MM.1S (cell line): ENCODE measurements around the gene CD47.

Experiments used
- EZH2phosphoT487 ChIP-seq: fragments of 300-600 bp; sonication (generic); IDR thresholded peaks from 2 replicates; pipeline ENCODE4 v1.6.1; 2018; ENCODE audit warnings: antibody characterized with exemption, low read length
- TF ChIP-seq, protein P1 (sequence below): fragments of 300-600 bp; sonication (generic); IDR thresholded peaks from 2 replicates; pipeline ENCODE4 v1.5.1; 2016; ENCODE audit warnings: antibody characterized with exemption, low read length, mixed read lengths

DNA sequence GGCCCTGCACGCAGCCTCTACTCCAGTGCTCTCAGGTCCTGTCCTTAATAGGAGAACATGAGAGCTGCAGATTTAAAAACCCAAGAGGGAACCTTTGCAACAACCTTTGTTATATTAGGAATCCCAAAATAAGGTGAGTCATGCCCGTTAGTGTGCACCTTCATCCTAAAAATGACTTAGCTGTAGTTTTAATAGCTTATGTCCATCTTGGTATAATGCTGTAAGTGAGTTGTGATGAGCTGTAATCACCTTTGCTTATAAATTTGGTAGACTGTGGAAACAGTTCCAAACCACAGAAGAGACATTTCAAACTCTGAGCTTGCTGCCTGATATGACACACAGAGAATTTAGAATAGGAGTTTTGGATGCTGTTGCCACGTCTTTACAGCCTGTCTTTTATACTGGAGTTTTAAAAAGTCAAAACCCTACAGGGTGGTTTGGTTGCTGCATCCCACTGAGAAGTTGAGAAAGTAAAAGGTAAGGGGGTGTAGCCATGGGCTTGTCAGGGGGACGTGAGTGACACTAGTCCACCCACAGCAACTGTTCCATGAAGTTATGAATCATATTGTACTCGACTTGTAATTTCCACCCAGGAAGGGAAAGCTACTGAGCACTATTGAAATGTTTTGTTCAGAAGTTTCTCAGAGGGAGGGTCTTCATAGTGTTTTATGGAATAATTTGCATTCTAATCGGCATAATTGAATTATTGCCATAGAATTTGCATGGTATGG lies 27.4 kb upstream of the CD47 start:
- no peak for TF ChIP-seq EZH2phosphoT487
- TF ChIP-seq, protein P1, sequence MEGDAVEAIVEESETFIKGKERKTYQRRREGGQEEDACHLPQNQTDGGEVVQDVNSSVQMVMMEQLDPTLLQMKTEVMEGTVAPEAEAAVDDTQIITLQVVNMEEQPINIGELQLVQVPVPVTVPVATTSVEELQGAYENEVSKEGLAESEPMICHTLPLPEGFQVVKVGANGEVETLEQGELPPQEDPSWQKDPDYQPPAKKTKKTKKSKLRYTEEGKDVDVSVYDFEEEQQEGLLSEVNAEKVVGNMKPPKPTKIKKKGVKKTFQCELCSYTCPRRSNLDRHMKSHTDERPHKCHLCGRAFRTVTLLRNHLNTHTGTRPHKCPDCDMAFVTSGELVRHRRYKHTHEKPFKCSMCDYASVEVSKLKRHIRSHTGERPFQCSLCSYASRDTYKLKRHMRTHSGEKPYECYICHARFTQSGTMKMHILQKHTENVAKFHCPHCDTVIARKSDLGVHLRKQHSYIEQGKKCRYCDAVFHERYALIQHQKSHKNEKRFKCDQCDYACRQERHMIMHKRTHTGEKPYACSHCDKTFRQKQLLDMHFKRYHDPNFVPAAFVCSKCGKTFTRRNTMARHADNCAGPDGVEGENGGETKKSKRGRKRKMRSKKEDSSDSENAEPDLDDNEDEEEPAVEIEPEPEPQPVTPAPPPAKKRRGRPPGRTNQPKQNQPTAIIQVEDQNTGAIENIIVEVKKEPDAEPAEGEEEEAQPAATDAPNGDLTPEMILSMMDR = no peak
